ENCODE results near the gene C4orf33.

C4orf33 gene

DNA sequence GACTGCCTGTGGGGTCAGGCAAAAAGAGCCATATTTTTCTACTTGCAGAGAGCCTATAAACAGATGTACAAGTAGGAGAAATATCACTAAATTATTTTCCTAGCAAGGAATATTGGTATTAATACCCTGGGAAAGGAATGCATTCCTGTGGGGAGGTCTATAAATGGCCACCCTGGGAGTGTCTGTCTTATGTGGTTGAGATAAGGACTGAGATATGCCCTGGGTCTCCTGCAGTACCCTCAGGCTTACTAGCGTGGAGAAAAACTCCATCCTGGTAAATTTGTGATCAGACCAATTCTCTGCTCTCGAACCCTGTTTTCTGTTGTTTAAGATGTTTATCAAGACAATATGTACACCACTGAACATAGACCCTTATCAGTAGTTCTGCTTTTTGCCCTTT, 35.4 kb downstream of the C4orf33 start:
- FAIRE-seq, result no peak

DNA sequence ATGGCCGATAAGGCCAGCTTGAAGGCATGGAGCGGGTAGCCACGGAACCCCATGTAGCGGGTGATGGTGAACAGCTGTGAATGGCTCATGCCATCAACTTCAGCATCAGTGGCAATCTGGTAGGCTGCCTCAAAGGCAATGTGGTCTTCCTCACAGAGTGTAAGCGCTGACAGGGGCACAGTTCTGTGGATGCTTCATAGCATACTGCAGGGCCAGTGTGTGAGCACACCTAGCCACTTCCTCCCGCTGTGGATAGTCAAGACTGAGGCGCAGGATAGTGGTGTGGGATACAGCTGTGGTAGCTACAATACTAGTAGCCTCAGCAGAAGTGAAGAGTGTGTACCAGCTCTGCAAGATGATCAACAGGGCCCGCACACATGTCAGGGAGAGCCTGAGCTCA, 40.5 kb downstream of the C4orf33 start:
- no peak for FAIRE-seq

DNA sequence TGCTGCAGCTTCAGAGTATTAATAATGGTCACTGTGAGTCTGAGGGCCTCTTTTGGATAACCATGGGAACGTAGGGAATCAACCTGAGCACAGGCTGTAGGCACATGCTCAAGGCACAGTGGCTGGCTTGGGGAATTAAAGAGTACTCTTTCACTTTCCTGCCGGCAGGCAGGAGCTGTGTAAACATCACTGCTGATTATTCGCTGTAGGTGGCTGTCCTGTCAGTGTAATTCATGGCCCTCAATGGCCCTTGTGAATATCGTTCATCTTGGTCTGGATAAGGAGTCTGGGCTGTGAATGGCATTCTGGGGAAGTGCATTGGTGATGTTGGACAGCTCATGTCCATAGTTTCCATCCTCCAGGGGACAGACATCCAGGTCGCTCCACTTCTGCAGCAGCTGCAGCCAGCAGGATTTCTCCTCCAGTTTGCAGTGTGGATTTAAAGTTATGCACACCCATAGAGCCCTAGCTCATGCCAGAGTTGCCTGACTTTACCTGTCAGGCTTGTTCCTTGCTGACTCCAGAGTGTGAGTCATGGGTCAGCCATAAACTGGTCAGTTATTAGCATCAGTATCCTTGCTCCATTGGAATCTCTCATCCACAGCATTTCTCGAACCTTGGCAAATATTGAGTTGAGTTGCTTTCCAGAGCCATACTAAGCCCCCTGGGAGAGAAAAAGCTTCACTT, 43.0 kb downstream of the C4orf33 start:
- no peak for FAIRE-seq

GRCh38 chr4:129140521-129140920, 44.6 kb downstream of the C4orf33 start:
- no peak for FAIRE-seq

DNA sequence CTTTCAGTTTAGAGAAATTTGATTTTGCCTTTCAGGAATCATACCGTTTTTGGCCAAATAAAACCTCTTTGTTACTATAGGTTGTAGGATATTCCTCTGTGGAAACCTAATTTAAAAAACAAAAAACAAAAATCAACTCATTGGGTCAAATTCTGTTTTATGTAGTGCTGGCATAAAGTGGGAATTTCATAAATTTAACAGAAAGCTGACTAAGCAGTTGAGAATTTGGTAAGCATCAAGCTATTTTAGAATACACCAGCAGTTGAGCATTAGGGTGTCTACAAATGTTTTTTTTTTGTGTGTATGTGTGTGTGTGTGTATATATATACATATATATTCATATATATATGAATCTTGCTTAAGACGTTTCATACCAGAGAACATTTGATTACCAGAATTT, 47.4 kb downstream of the C4orf33 start:
- FAIRE-seq, result no peak

- no peak for FAIRE-seq
These were observed 48.8 kb downstream of the C4orf33 start for GRCh38 chr4:129144755-129145206.

DNA sequence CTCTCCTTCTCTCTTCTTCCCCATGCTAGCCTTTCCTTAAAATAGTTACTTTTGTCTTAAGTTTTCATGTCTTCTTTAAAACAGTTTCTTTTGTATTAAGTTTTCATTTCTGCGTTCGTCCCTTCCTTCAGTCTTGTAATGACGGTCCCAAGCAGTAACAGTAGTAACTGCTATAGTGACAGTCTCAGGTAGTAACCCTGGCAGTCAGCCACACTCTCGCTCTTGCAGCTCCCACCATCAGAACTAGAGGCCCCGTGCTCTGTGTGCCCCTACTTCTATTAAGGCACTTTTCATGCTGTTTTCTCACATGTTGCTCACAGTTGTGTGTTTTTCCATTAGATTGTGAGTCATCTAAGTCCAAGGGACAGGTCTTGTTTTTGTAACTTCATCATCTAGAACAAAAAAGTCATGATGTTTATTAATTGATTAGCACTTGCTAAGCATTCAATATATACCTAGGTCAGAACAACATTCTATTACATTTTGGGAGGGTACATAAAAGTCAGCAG, 49.3 kb downstream of the C4orf33 start:
- FAIRE-seq, result no peak

DNA sequence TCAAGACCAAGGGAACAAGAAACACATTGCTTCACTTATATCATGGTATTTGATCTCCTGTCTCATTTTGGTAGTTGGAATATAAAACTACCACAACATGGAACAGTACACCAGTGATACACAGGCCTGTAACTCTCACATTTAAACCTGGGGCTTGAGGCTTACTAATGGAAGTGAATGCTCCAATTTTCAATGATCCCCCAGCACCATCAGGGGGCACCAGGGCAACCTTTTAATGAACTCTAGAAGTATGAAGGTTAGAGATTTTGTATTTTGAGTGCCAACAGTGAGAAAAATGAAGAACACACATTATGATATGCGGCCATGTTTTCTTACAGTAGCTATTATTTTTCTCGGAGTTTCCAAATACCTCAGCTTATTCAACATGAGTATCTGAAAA, 50.7 kb downstream of the C4orf33 start:
- FAIRE-seq, result no peak

GRCh38 chr4:129148892-129149291, 52.9 kb downstream of the C4orf33 start:
- FAIRE-seq, result no peak

DNA sequence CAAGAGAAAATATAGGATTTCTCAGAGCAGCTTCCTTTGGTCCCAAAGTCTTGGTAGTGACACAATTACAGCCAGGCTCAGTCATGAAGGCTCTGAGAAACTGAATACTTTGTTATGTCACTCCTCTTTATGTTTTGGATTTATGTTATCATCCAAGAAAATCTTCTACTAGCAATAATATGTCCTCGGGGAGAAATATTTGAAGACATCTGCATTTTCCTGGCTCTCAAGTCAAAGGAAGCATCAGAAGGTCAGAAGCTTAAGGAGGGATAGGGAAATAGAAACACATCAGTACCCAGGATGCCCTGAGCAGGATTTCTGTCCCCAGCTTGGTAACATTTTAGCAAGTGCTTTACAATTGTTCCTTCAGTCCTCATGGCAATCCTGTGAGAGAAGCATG, 54.0 kb downstream of the C4orf33 start:
- no peak for FAIRE-seq

DNA sequence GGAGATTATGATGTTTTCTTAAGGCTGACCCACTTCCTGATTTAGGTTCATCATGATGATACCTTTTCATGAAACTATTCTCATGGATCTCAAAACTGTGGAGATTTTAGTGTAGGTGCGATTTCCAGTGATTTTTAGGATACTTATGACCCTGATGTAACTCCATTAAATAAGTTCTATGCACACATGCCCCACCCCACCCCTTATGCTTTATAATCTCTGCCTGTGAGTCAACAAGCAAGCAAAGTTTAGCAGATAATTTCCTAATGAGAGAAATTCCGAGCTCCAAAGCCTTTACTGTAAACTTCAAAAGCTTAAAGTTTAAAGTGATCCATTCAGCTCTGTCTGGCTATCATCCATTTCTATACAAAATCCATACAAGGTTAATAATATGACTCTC, 56.4 kb downstream of the C4orf33 start:
- FAIRE-seq, result no peak

DNA sequence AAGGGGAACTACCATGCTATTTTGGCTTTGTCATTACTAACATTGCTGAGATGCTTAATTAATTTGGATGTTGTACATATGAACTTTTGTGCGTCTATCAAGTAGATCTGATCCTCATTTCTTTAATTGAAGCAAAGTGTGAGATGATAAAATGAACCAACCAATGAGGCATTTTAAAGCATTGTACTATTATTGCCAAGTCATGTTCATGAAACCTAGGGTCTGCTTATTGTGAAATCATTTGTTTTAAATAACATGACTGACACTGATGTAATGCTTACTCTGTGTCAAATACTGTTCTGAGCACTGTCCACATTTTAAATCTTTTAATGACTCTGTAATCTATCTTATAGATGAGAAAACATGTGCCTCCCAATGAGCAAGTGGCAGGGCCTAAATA, 57.7 kb downstream of the C4orf33 start:
- FAIRE-seq, result no peak

- FAIRE-seq, result no peak
These were observed 66.5 kb downstream of the C4orf33 start for GRCh38 chr4:129162450-129162849.

GRCh38 chr4:129163427-129163826, 67.5 kb downstream of the C4orf33 start:
- FAIRE-seq, result no peak

DNA sequence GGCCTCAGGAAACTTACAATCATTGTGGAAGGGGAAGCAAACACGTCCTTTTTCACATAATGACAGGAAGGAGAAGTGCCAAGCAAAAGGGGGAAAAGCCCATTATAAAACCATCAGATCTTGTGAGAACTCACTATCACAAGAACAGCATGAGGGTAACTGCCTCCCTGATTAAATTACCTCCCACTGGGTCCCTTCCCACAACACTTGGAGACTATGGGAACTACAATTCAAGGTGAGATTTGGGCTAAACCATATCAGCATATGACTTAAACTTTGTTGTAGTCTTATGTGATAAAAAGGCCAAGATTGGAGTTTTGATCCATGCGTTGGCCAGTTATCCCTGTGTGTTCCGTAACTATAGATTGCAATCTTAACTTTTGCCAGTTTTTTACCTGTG, 68.3 kb downstream of the C4orf33 start:
- FAIRE-seq, result no peak

Measured in G401.6 (cell line).